HepG2 (cell line): ENCODE measurements around the gene NAB2. TPM values are rescaled to one million over a fixed set of nuclear protein-coding genes. Genes with fewer than 3 reads are reported as not detected.

Experiments used
- ATAC-seq: fragments of 200-7000 bp; cut with Tn5 transposase; 3 replicates; pipeline ENCODE4 v1.9.1; 2020; ENCODE audit warnings: mild to moderate bottlenecking, moderate library complexity
- BruUV-seq: library from RNA; stranded (reverse); fragments of 400-500 nt; replicated peaks from 2 replicates; lab custom pipeline; 2021; lab: Mats Ljungman, UMichigan
- CTCF ChIA-PET: fragments of 300-600 bp; formaldehyde crosslinking; extraction: SDS; loops from one replicate; lab custom pipeline; 2021; ENCODE audit warnings: low total read pairs, inconsistent platforms, low intra/inter-chr PET ratio; lab: Yijun Ruan, JAX
- POLR2A ChIA-PET: fragments of 350-600 bp; sonication (Branson Sonifier 250); formaldehyde crosslinking; loops from one replicate; lab custom pipeline; 2020; ENCODE audit warnings: antibody characterized with exemption, inconsistent platforms; lab: Yijun Ruan, JAX
- DNase-seq: peaks from one replicate; pipeline ENCODE4 v3.0.0-alpha.2; 2015; ENCODE audit warnings: low spot score
- FAIRE-seq: peaks from 3 replicates; lab custom pipeline; 2011; peaks lifted over from hg19 to GRCh38; lab: Jason Lieb, UNC
- H2AFZ ChIP-seq: one replicate; pipeline ENCODE4 v1.6.1; 2011; ENCODE audit warnings: low read length, inconsistent platforms
- H3K27ac ChIP-seq: fragments of 300-600 bp; 3 replicates; pipeline ENCODE4 v1.8.0; 2011; ENCODE audit warnings: mixed run types, mild to moderate bottlenecking, mixed read lengths, low read length, inconsistent platforms; ENCODE audit not compliant: insufficient read depth; ENCODE audit errors: extremely low read length
- H3K27me3 ChIP-seq, 2 experiments: fragments of 200-600 bp in 1 of 2; 2 replicates in 1 of 2; 3 replicates in 1 of 2; pipeline versions ENCODE4 v1.6.0 to v1.8.0; 2011; ENCODE audit warnings: low read length in 2 of 2, mild to moderate bottlenecking in 2 of 2, moderate library complexity in 2 of 2, inconsistent platforms in 1 of 2; ENCODE audit not compliant: insufficient read depth in 2 of 2, control insufficient read depth in 1 of 2
- H3K36me3 ChIP-seq, 2 experiments: fragments of 200-600 bp in 1 of 2; replicated peaks in 1 of 2; 2 replicates in 1 of 2; 3 replicates in 1 of 2; pipeline versions ENCODE4 v1.5.1 to v1.8.0; 2011; ENCODE audit warnings: low read length in 2 of 2, inconsistent platforms in 1 of 2; ENCODE audit not compliant: insufficient read depth in 2 of 2, control insufficient read depth in 1 of 2
- H3K4me1 ChIP-seq: 2 replicates; pipeline ENCODE4 v1.5.1; 2012; ENCODE audit warnings: low read length, inconsistent platforms; ENCODE audit not compliant: insufficient read depth
- H3K4me2 ChIP-seq: 2 replicates; pipeline ENCODE4 v1.6.0; 2011; ENCODE audit warnings: low read depth, low read length, inconsistent platforms
- H3K4me3 ChIP-seq, 3 experiments: fragments of 200-600 bp in 1 of 3; sonication (generic), shearing (Covaris generic) in 1 of 3; replicated peaks in 1 of 3; 2 replicates each; pipeline ENCODE4 v1.5.1; 2011 to 2016; ENCODE audit warnings: low read length in 3 of 3, inconsistent platforms in 2 of 3, low read depth in 2 of 3, mild to moderate bottlenecking in 2 of 3, control low read depth in 1 of 3, mixed read lengths in 1 of 3; ENCODE audit not compliant: insufficient read depth in 1 of 3
- H3K79me2 ChIP-seq: one replicate; pipeline ENCODE4 v1.6.1; 2011; ENCODE audit warnings: low read length, inconsistent platforms; ENCODE audit not compliant: insufficient read depth
- H3K9ac ChIP-seq: 2 replicates; pipeline ENCODE4 v1.6.0; 2011; ENCODE audit warnings: mild to moderate bottlenecking, low read depth, low read length, inconsistent platforms; ENCODE audit not compliant: insufficient read depth
- H3K9me3 ChIP-seq: 2 replicates; pipeline ENCODE4 v1.5.1; 2012; ENCODE audit warnings: mild to moderate bottlenecking, low read length
- H4K20me1 ChIP-seq: 2 replicates; pipeline ENCODE4 v1.6.0; 2011; ENCODE audit warnings: inconsistent platforms, mild to moderate bottlenecking, low read length, moderate library complexity; ENCODE audit not compliant: insufficient read depth
- CCDC6 ChIP-seq: sonication (generic); formaldehyde crosslinking; IDR thresholded peaks from 2 replicates; pipeline ENCODE4 v1.8.1; 2022; ENCODE audit warnings: mild to moderate bottlenecking, missing genetic modification reagents, moderate library complexity
- FLYWCH1 ChIP-seq: sonication (generic); formaldehyde crosslinking; IDR thresholded peaks from 2 replicates; pipeline ENCODE4 v1.8.1; 2023; ENCODE audit warnings: mild to moderate bottlenecking, missing genetic modification reagents
- GMEB1 ChIP-seq: sonication (generic); formaldehyde crosslinking; IDR thresholded peaks from 2 replicates; pipeline ENCODE4 v1.5.1; 2020; ENCODE audit warnings: missing genetic modification reagents, mild to moderate bottlenecking, borderline replicate concordance
- HIC2 ChIP-seq: sonication (generic); formaldehyde crosslinking; IDR thresholded peaks from 2 replicates; pipeline ENCODE4 v1.9.0; 2022; ENCODE audit warnings: low read depth, missing genetic modification reagents
- KLF6 ChIP-seq: IDR thresholded peaks from 2 replicates; pipeline ENCODE4 v1.8.0; 2016; ENCODE audit warnings: missing biosample characterization, missing genetic modification reagents
- NFIB ChIP-seq: sonication (generic); formaldehyde crosslinking; IDR thresholded peaks from 2 replicates; pipeline ENCODE4 v1.9.0; 2021; ENCODE audit warnings: missing genetic modification reagents, mild to moderate bottlenecking, borderline replicate concordance
- SSRP1 ChIP-seq: IDR thresholded peaks from 2 replicates; pipeline ENCODE4 v1.6.1; 2016; ENCODE audit warnings: control low read depth
- TFDP1 ChIP-seq: IDR thresholded peaks from 2 replicates; pipeline ENCODE4 v1.6.1; 2016; ENCODE audit warnings: missing compliant biosample characterization, missing genetic modification reagents, borderline replicate concordance
- ZHX1 ChIP-seq: sonication (generic); formaldehyde crosslinking; IDR thresholded peaks from 2 replicates; pipeline ENCODE4 v1.8.1; 2022; ENCODE audit warnings: low read depth, mild to moderate bottlenecking, missing genetic modification reagents
- ZNF143 ChIP-seq: sonication (generic); formaldehyde crosslinking; IDR thresholded peaks from 2 replicates; pipeline ENCODE4 v1.4.0; 2020; ENCODE audit warnings: missing genetic modification reagents
- ZNF503 ChIP-seq: sonication (generic); formaldehyde crosslinking; IDR thresholded peaks from 2 replicates; pipeline ENCODE4 v1.4.0; 2020; ENCODE audit warnings: missing genetic modification reagents
- ZSCAN25 ChIP-seq: sonication (generic); formaldehyde crosslinking; IDR thresholded peaks from 2 replicates; pipeline ENCODE4 v1.8.0; 2022; ENCODE audit warnings: mild to moderate bottlenecking, missing genetic modification reagents
- WGBS: methylation state at CpG from one replicate; pipeline ENCODE4 v1.1.6; 2017; ENCODE audit warnings: low lambda C conversion rate; 5-methylcytosine and 5-hydroxymethylcytosine counted together
- in situ Hi-C: cut with HindIII; loops from 2 replicates; pipeline ENCODE4 v1.10.0; 2017; ENCODE audit warnings: low pct_unique_long_range_greater_than_20kb; ENCODE audit not compliant: extremely low pct_ligation_motif_present
- intact Hi-C: fragments of 100-400 bp; cut with micrococcal nuclease; formaldehyde crosslinking; loops from one replicate; pipeline ENCODE4 v1.10.0; 2022; ENCODE audit not compliant: unreplicated experiment
- polyA plus RNA-seq, 8 experiments: library from polyadenylated mRNA; depleted of rRNA in 3 of 8; stranded (reverse) in 7 of 8; unstranded in 1 of 8; fragments of >200 nt; fragmentation: Illumina TruSeq in 4 of 8; extraction: Trizol in 4 of 8; gene quantifications; 2 replicates each; pipeline versions ENCODE4 v1.2.1 to v1.2.3, GENCODE V29; 2011 to 2016; ENCODE audit warnings: low read depth in 4 of 8, missing spikeins in 1 of 8, mixed read lengths in 1 of 8; ENCODE audit not compliant: insufficient read depth in 1 of 8
- total RNA-seq, 5 experiments: library from RNA; depleted of rRNA; stranded (reverse); fragments of >200 nt; fragmentation: Illumina TruSeq; extraction: Trizol; gene quantifications; 2 replicates each; pipeline ENCODE4 v1.2.3, GENCODE V29; 2016; ENCODE audit warnings: low read depth in 1 of 5

The NAB2 gene
- total and polyA plus RNA-seq, 2 of the 13 experiments (the other 11 are each of a cell fraction or from before 2014, with no cell fraction given) = 11.7 to 12.9 TPM

- ChIA-PET CTCF (interaction anchor here (1.7 to 2.0 kb wide), 3 partner anchors 45 to 55 kb away, joined by 9 to 22 read pairs (median 11); no protein-coding TSS in a partner anchor), POLR2A (interaction anchor here (0.6 to 16.0 kb wide), 32 partner anchors 9 to 440 kb away, joined by 3 to 827 read pairs (median 5); partner anchors contain the start of genes INHBE, LRP1-AS, MYO1A and NAB2)
- WGBS = 2% methylated on average over 25 of the region's 57 CpGs
- peak within 1 kb of the TSS; percentile 87 to 96 (median 88) for H3K4me3 ChIP-seq
- ATAC-seq = peak; percentile 72
- H3K27ac ChIP-seq = peak within 1 kb of the TSS; percentile 92
- H3K36me3 ChIP-seq = peaks cover 0 to 3% of the 10 kb centered on the region in 2 experiments; a peak in 1 of 5 replicates
- H3K79me2 ChIP-seq = peaks cover 43% of the 10 kb centered on the region
- BruUV-seq = no TSS peak
- in situ Hi-C loops = no loop called here
- H3K27me3 ChIP-seq = no peaks in the 10 kb centered on the region; a peak in 1 of 5 replicates
- no peak within 1 kb of the TSS for H2AFZ ChIP-seq
- peaks cover 43% of the 10 kb centered on the region for H3K4me1 ChIP-seq
- intact Hi-C loops = loop anchor here (1.0 kb wide), 2 partner anchors 22 to 45 kb away; no protein-coding TSS in a partner anchor
- peaks cover 22% of the 10 kb centered on the region for H4K20me1 ChIP-seq
- H3K9me3 ChIP-seq = no peaks in the 10 kb centered on the region
- H3K9ac ChIP-seq = peak within 1 kb of the TSS; percentile 82
- FAIRE-seq = peak; percentile 28
- H3K4me2 ChIP-seq = peak within 1 kb of the TSS; percentile 94
- peak; percentile 76 for DNase-seq
- no peak for TF ChIP-seq FLYWCH1
- TF ChIP-seq ZNF503 (CRISPR knock-in tag) = peak; percentile 12; the same call in 1 of the 2 replicates
- TF ChIP-seq ZHX1 (CRISPR knock-in tag) = peak; percentile 32; the same call in 1 of the 2 replicates
- no peak for TF ChIP-seq NFIB (CRISPR knock-in tag)
- TF ChIP-seq ZSCAN25 (CRISPR knock-in tag) = 0 out of 2 replicates have a peak, but pooled peaks have one; percentile 15
- TF ChIP-seq HIC2 = 0 out of 2 replicates have a peak, but pooled peaks have one; percentile 46
- peak; percentile 68 for TF ChIP-seq KLF6 (CRISPR knock-in tag)
- TF ChIP-seq GMEB1 (CRISPR knock-in tag) = peak; percentile 66; the same call in 1 of the 2 replicates
- TF ChIP-seq CCDC6 (CRISPR knock-in tag) = 0 out of 2 replicates have a peak, but pooled peaks have one; percentile 50
- TF ChIP-seq TFDP1 = peak; percentile 37; the same call in 1 of the 2 replicates
- peak; percentile 85; the same call in 1 of the 2 replicates for TF ChIP-seq SSRP1 (CRISPR knock-in tag)
- TF ChIP-seq ZNF143 (CRISPR knock-in tag) = no peak
Measured at GRCh38 chr12:57127726-57128518, 39.0 kb downstream of the NAB2 start, which contains the start of gene LRP1. Gene LRP1 (plus strand): TSS chr12:57128483. CDS start chr12:57128965, 482 bp downstream.
